GM23248 (cell line): ENCODE measurements around the gene VPS37D. TPM values are rescaled to one million over a fixed set of nuclear protein-coding genes. Genes with fewer than 3 reads are reported as not detected.

ENCODE experiments used
- DNase-seq: peaks from one replicate; pipeline ENCODE4 v3.0.0-alpha.2; 2015
- H2AFZ ChIP-seq: fragments of 200-600 bp; sonication (generic); 2 replicates; pipeline ENCODE4 v1.6.1; 2016; ENCODE audit warnings: antibody characterized with exemption
- H3F3A ChIP-seq: fragments of 200-600 bp; sonication (generic); 2 replicates; pipeline ENCODE4 v1.6.1; 2016; ENCODE audit warnings: mild to moderate bottlenecking, antibody characterized with exemption, mixed run types; ENCODE audit not compliant: insufficient read depth
- H3K27ac ChIP-seq: fragments of 200-600 bp; sonication (generic); 2 replicates; pipeline ENCODE4 v1.5.1; 2016; ENCODE audit warnings: mild to moderate bottlenecking
- H3K27me3 ChIP-seq: fragments of 200-600 bp; sonication (generic); replicated peaks from 2 replicates; pipeline ENCODE4 v1.6.1; 2016; ENCODE audit warnings: mild to moderate bottlenecking; ENCODE audit not compliant: insufficient read depth
- H3K36me3 ChIP-seq: fragments of 200-600 bp; sonication (generic); 2 replicates; pipeline ENCODE4 v1.6.1; 2016; ENCODE audit warnings: low read depth, mild to moderate bottlenecking
- H3K4me1 ChIP-seq: fragments of 200-600 bp; sonication (generic); 2 replicates; pipeline ENCODE4 v1.6.1; 2016; ENCODE audit warnings: mild to moderate bottlenecking; ENCODE audit not compliant: insufficient read depth
- H3K4me2 ChIP-seq: fragments of 200-600 bp; sonication (generic); one replicate; pipeline ENCODE4 v1.6.1; 2016; ENCODE audit warnings: mild to moderate bottlenecking; ENCODE audit not compliant: unreplicated experiment
- H3K4me3 ChIP-seq: fragments of 200-600 bp; sonication (generic); 2 replicates; pipeline ENCODE4 v1.5.1; 2016; ENCODE audit warnings: mild to moderate bottlenecking
- H3K79me2 ChIP-seq: fragments of 200-600 bp; sonication (generic); 2 replicates; pipeline ENCODE4 v1.6.1; 2016; ENCODE audit warnings: mild to moderate bottlenecking; ENCODE audit not compliant: insufficient read depth
- H3K9ac ChIP-seq: fragments of 200-600 bp; sonication (generic); 2 replicates; pipeline ENCODE4 v1.6.1; 2016; ENCODE audit warnings: mild to moderate bottlenecking
- H3K9me2 ChIP-seq: fragments of 200-600 bp; sonication (generic); 2 replicates; pipeline ENCODE4 v1.6.1; 2016; ENCODE audit warnings: mixed run types, mild to moderate bottlenecking, moderate library complexity; ENCODE audit not compliant: insufficient read depth
- H3K9me3 ChIP-seq: fragments of 200-600 bp; sonication (generic); one replicate; pipeline ENCODE4 v1.6.1; 2017; ENCODE audit warnings: low read depth
- H4K20me1 ChIP-seq: fragments of 200-600 bp; sonication (generic); 2 replicates; pipeline ENCODE4 v1.6.0; 2016; ENCODE audit not compliant: insufficient read depth
- EZH2 ChIP-seq: fragments of 200-600 bp; sonication (generic); IDR thresholded peaks from 2 replicates; pipeline ENCODE4 v1.6.1; 2018; ENCODE audit warnings: antibody characterized with exemption, mild to moderate bottlenecking; ENCODE audit not compliant: insufficient read depth, poor library complexity, severe bottlenecking
- EZH2phosphoT487 ChIP-seq: fragments of 200-600 bp; sonication (generic); IDR thresholded peaks from 2 replicates; pipeline ENCODE4 v1.6.1; 2018; ENCODE audit warnings: antibody characterized with exemption, moderate library complexity, mild to moderate bottlenecking, low read depth; ENCODE audit not compliant: insufficient read depth
- WGBS, 2 experiments: methylation state at CpG; one replicate each; pipeline ENCODE4 v1.1.6; 2015 to 2017; ENCODE audit warnings: low lambda C conversion rate in 2 of 2, low coverage in 1 of 2; ENCODE audit errors: missing lambda C conversion rate in 2 of 2; 5-methylcytosine and 5-hydroxymethylcytosine counted together
- in situ Hi-C: fragments of 300-500 bp; cut with MboI; formaldehyde crosslinking; loops from 2 replicates; pipeline ENCODE4 v1.15.0; 2020
- polyA plus RNA-seq: library from polyadenylated mRNA; unstranded; fragments of >200 nt; fragmentation: Nextera tagmentation; extraction: Ambion mirVana; gene quantifications from 2 replicates; pipeline ENCODE4 v1.2.1, GENCODE V29; 2016
- total RNA-seq: library from RNA; depleted of rRNA; stranded (reverse); fragments of >200 nt; shearing (Covaris generic); gene quantifications from 2 replicates; pipeline ENCODE4 v1.2.3, GENCODE V29; 2014

VPS37D gene
- total and polyA plus RNA-seq, 2 experiments from 2014 or later = 1.3 to 5.9 TPM

- Histone ChIP-seq H3F3A (0 out of 2 replicates have a peak, but pooled peaks cover 6% of the 10 kb centered on the region), H3K9me2 (no peaks in the 10 kb centered on the region), H3K27ac (no peak overlapping the region), H2AFZ (no peak overlapping the region), H3K36me3 (peaks cover 13% of the 10 kb centered on the region; the same call in 1 of the 2 replicates), H3K4me2 (no peak overlapping the region), H3K79me2 (peaks cover 7% of the 10 kb centered on the region), H3K4me1 (no peaks in the 10 kb centered on the region), H3K4me3 (no peak overlapping the region), H3K9ac (no peak overlapping the region), H3K9me3 (no peaks in the 10 kb centered on the region), H3K27me3 (no peaks in the 10 kb centered on the region), H4K20me1 (no peaks in the 10 kb centered on the region)
- WGBS, 2 experiments = 93 to 94% methylated on average over 8 of the region's 8 CpGs
- DNase-seq = no peak
- TF ChIP-seq EZH2 (no peak), EZH2phosphoT487 (no peak)
- in situ Hi-C loops = no loop called here
Observed at GRCh38 chr7:73702226-73702625, 34.6 kb downstream of the VPS37D start.

DNA sequence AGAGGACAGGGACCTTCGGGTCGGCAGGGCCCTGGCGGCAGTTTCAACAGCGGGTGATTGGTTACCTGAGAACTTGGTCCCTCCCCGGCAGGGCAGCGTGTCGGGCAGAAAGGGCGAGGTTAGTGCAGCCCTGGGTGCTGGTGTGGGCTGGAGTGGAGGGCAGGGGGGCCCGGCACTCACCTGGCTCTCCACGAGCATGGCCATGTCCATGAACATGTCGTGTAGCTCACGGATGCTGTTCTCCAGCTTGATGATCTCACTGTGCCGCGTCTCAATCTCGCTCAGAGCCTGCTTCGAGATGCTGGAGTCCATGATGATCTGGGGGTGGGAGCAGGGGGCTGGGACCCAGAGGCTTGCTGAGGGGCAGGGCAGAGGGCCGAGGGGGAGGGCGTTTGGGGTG, 35.0 kb downstream of the VPS37D start:
- Histone ChIP-seq H2AFZ (no peak overlapping the region), H3K36me3 (peaks cover 10% of the 10 kb centered on the region; the same call in 1 of the 2 replicates), H3K4me3 (no peak overlapping the region), H3K4me2 (no peak overlapping the region), H4K20me1 (no peaks in the 10 kb centered on the region), H3K27ac (no peak overlapping the region), H3K9me3 (no peaks in the 10 kb centered on the region), H3K79me2 (peaks cover 12% of the 10 kb centered on the region), H3F3A (0 out of 2 replicates have a peak, but pooled peaks cover 6% of the 10 kb centered on the region), H3K27me3 (no peaks in the 10 kb centered on the region), H3K9ac (no peak overlapping the region), H3K4me1 (no peaks in the 10 kb centered on the region), H3K9me2 (no peaks in the 10 kb centered on the region)
- TF ChIP-seq EZH2 (no peak), EZH2phosphoT487 (no peak)
- 97% methylated on average over 16 to 18 of the region's 18 CpGs for WGBS, 2 experiments
- in situ Hi-C loops = no loop called here
- no peak for DNase-seq

- no peak overlapping the region for H2AFZ ChIP-seq
- H3K27me3 ChIP-seq = no peaks in the 10 kb centered on the region
- in situ Hi-C loops = no loop called here
- H4K20me1 ChIP-seq = no peaks in the 10 kb centered on the region
- peaks cover 17% of the 10 kb centered on the region for H3K79me2 ChIP-seq
- no peak overlapping the region for H3K27ac ChIP-seq
- no peak overlapping the region for H3K4me3 ChIP-seq
- TF ChIP-seq EZH2 (no peak), EZH2phosphoT487 (no peak)
- no peak for DNase-seq
- 0 out of 2 replicates have a peak, but pooled peaks cover under 1% of the 10 kb centered on the region for H3F3A ChIP-seq
- WGBS, 2 experiments = 88 to 89% methylated on average over 13 of the region's 13 CpGs
- no peak overlapping the region for H3K9ac ChIP-seq
- no peaks in the 10 kb centered on the region for H3K4me1 ChIP-seq
- H3K9me2 ChIP-seq = no peaks in the 10 kb centered on the region
- peaks cover 8% of the 10 kb centered on the region; the same call in 1 of the 2 replicates for H3K36me3 ChIP-seq
- H3K4me2 ChIP-seq = no peak overlapping the region
- no peaks in the 10 kb centered on the region for H3K9me3 ChIP-seq
Observed at GRCh38 chr7:73703225-73703624, 35.6 kb downstream of the VPS37D start.

- no peaks in the 10 kb centered on the region for H3K9me3 ChIP-seq
- H3K27ac ChIP-seq = no peak overlapping the region
- in situ Hi-C loops = no loop called here
- no peak overlapping the region for H3K9ac ChIP-seq
- no peaks in the 10 kb centered on the region for H3K4me1 ChIP-seq
- H3K9me2 ChIP-seq = no peaks in the 10 kb centered on the region
- TF ChIP-seq EZH2 = no peak
- TF ChIP-seq EZH2phosphoT487 = no peak
- no peaks in the 10 kb centered on the region for H3K27me3 ChIP-seq
- no peaks in the 10 kb centered on the region for H3F3A ChIP-seq
- 66 to 81% methylated on average over 24 to 30 of the region's 45 CpGs for WGBS, 2 experiments
- H4K20me1 ChIP-seq = no peaks in the 10 kb centered on the region
- DNase-seq = peak; percentile 52
- H2AFZ ChIP-seq = no peak overlapping the region
- no peak overlapping the region for H3K4me2 ChIP-seq
- H3K36me3 ChIP-seq = peaks cover 8% of the 10 kb centered on the region; the same call in 1 of the 2 replicates
- no peak overlapping the region for H3K4me3 ChIP-seq
- peaks cover 25% of the 10 kb centered on the region for H3K79me2 ChIP-seq
Observed at GRCh38 chr7:73703757-73704639, 36.4 kb downstream of the VPS37D start.
